ENCODE measurements around the gene KIF16B.

- TF ChIP-seq POLR2AphosphoS5 (IDR thresholded peaks at IDR 0.05; ENCODE audit: low read depth) (no peak), CTCF (conservative IDR thresholded peaks at IDR 0.05; ENCODE audit: low read depth in 2 of 2) (no peak), JUNB (IDR thresholded peaks at IDR 0.05; ENCODE audit: unreplicated experiment) (no peak), EZH2phosphoT487 (IDR thresholded peaks at IDR 0.05; ENCODE audit: unreplicated experiment) (no peak), REST (IDR thresholded peaks at IDR 0.05; ENCODE audit: unreplicated experiment) (no peak), EZH2 (IDR thresholded peaks at IDR 0.05; ENCODE audit: low read depth, unreplicated experiment) (no peak), ETS1 (IDR thresholded peaks at IDR 0.05) (no peak), ZNF462 (CRISPR knock-in tag; IDR thresholded peaks at IDR 0.05) (no peak), STAT1 (IDR thresholded peaks at IDR 0.05; ENCODE audit: unreplicated experiment) (no peak)
Measured at GRCh38 chr20:16257813-16258430, 315.3 kb downstream of the KIF16B start.

Data from GM23338 (cell line).